ENCODE data around the gene TRPM2. TPM values are rescaled to one million over a fixed set of nuclear protein-coding genes. Genes with fewer than 3 reads are reported as not detected.

Gene TRPM2
- total and polyA plus RNA-seq, 2 of the 8 experiments (the other 6 are each of a cell fraction or from before 2014, with no cell fraction given) = 0.27 to 0.28 TPM

GRCh38 chr21:44314128-44314527, 39.3 kb upstream of the TRPM2 start (continued):
- TF ChIP-seq USF2 (IDR thresholded peaks at IDR 0.05; ENCODE audit: low read length) (no peak), BCL11A (IDR thresholded peaks at IDR 0.05; ENCODE audit: low read depth in 2 of 2, low read length in 2 of 2) (no peak), HDAC2 (IDR thresholded peaks at IDR 0.05; ENCODE audit: borderline replicate concordance in 1 of 2, low read depth in 2 of 2, low read length in 2 of 2) (no peak), SIX5 (IDR thresholded peaks at IDR 0.05; ENCODE audit: low read depth, low read length) (no peak)

All from H1 (cell line).